Measurements from ENCODE around the gene LCE3B.

The LCE3B gene

DNA sequence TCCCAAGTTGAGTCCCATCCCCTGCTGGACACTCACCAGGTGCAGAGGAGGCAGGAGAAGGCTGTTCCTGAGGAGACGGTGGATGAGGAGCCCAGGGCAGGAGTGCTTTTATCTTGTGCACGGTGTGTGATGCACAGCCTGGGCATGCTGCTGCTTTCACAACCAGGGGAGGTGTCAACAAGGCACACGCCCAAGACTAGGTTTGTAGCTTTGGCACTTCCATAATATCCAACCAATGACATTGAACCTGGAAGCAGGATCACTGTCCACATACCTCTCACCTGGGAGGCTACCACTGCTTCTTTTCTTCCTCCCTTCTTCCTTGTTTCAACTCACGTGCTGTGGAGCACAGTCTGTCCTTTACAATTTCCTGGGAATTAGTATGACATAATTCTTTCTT lies 33.2 kb upstream of the LCE3B start, which contains the start of gene LCE3D:
TSS of gene LCE3D (minus strand) at position 84 of the 400 bp plus-strand sequence. CDS start 580 bp downstream, outside the sequence.
- Histone ChIP-seq H3K4me3 (ENCODE audit: low read depth, low read length) (no peak within 1 kb of the TSS), H3K27ac (no peak within 1 kb of the TSS), H2AFZ (no peak within 1 kb of the TSS), H3K79me2 (no peaks in the 10 kb centered on the region), H3K4me1 (no peaks in the 10 kb centered on the region), H3K36me3 (ENCODE audit: control insufficient read depth, insufficient read depth, low read length) (no peaks in the 10 kb centered on the region), H3K9me3 (ENCODE audit: control insufficient read depth, low read length) (no peaks in the 10 kb centered on the region), H3K9ac (no peak within 1 kb of the TSS), H3K4me2 (ENCODE audit: low read length) (no peak within 1 kb of the TSS), H3K27me3 (ENCODE audit: control insufficient read depth, insufficient read depth, low read length) (no peaks in the 10 kb centered on the region)
- TF ChIP-seq, protein P1, sequence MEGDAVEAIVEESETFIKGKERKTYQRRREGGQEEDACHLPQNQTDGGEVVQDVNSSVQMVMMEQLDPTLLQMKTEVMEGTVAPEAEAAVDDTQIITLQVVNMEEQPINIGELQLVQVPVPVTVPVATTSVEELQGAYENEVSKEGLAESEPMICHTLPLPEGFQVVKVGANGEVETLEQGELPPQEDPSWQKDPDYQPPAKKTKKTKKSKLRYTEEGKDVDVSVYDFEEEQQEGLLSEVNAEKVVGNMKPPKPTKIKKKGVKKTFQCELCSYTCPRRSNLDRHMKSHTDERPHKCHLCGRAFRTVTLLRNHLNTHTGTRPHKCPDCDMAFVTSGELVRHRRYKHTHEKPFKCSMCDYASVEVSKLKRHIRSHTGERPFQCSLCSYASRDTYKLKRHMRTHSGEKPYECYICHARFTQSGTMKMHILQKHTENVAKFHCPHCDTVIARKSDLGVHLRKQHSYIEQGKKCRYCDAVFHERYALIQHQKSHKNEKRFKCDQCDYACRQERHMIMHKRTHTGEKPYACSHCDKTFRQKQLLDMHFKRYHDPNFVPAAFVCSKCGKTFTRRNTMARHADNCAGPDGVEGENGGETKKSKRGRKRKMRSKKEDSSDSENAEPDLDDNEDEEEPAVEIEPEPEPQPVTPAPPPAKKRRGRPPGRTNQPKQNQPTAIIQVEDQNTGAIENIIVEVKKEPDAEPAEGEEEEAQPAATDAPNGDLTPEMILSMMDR (IDR thresholded peaks at IDR 0.05), result no peak

DNA sequence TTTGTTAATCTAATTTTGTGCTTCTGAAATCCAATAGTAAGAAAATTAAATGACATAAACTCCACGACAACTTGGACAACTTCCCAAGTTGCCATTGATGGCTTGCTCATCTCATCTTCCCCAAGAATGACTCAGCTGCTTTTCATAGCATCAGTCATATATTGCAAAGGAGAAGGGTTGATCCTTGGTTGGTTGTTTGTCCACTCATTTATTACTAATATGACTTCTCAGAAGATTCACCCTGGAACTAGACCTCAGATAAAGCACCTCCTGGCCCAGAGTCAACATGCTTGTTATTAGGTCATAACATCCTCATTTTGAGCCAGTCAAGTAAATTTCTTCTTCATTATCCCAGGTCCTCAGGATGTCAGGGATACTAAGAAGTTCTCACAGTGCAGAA lies 31.0 kb upstream of the LCE3B start:
- no peak overlapping the region for H2AFZ ChIP-seq
- H3K4me1 ChIP-seq, result no peaks in the 10 kb centered on the region
- no peaks in the 10 kb centered on the region for H3K36me3 ChIP-seq (ENCODE audit: control insufficient read depth, insufficient read depth, low read length)
- no peak overlapping the region for H3K9ac ChIP-seq
- no peaks in the 10 kb centered on the region for H3K9me3 ChIP-seq (ENCODE audit: control insufficient read depth, low read length)
- no peaks in the 10 kb centered on the region for H3K79me2 ChIP-seq
- H3K4me3 ChIP-seq (ENCODE audit: low read depth, low read length), result no peak overlapping the region
- no peak overlapping the region for H3K4me2 ChIP-seq (ENCODE audit: low read length)
- no peak overlapping the region for H3K27ac ChIP-seq
- H3K27me3 ChIP-seq (ENCODE audit: control insufficient read depth, insufficient read depth, low read length), result no peaks in the 10 kb centered on the region
- TF ChIP-seq, protein P1 (IDR thresholded peaks at IDR 0.05), result no peak

DNA sequence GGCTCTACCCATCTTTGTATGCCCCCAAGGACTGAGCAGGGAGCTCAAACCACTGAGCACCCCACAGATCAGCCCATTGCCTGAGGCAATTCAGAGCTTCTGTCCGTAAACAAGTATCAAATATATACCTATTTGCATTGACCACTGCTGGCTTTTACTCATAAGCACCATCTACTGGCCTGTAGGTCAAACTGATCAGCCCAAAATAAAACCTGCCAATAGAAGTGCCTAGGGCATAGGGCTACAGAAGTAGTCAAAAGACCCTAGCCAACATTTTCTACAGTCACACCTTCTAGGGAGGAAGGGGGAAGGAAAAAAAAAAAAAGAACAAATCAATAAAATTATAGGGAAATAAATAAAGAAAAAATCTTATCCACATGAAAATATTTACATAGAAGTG lies 28.0 kb upstream of the LCE3B start:
- no peak overlapping the region for H2AFZ ChIP-seq
- no peak overlapping the region for H3K4me3 ChIP-seq (ENCODE audit: low read depth, low read length)
- TF ChIP-seq, protein P1 (IDR thresholded peaks at IDR 0.05), result no peak
- no peaks in the 10 kb centered on the region for H3K9me3 ChIP-seq (ENCODE audit: control insufficient read depth, low read length)
- H3K9ac ChIP-seq, result no peak overlapping the region
- no peak overlapping the region for H3K4me2 ChIP-seq (ENCODE audit: low read length)
- H3K4me1 ChIP-seq, result no peaks in the 10 kb centered on the region
- H3K36me3 ChIP-seq (ENCODE audit: control insufficient read depth, insufficient read depth, low read length), result no peaks in the 10 kb centered on the region
- H3K27ac ChIP-seq, result no peak overlapping the region
- no peaks in the 10 kb centered on the region for H3K27me3 ChIP-seq (ENCODE audit: control insufficient read depth, insufficient read depth, low read length)
- H3K79me2 ChIP-seq, result no peaks in the 10 kb centered on the region

DNA sequence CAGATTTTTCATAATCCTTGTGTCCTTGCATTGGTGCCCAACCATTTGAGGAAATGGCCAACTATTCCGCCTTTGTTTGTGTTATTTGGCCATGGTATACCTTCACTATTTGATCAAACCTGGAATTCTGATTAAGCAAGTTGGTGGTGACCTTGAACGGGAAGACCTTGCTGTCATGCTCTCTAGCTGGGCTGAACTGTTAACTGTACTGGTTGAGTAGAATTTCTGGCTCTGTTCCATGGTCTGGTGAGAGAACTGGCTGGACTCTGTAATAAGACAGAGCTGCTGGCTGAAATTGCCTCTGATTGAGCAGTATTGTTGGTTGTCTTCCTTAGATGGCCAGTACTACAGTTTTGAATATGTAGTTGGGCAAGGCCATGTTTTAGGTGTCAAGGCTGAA lies 16.6 kb upstream of the LCE3B start:
- TF ChIP-seq, protein P1 (IDR thresholded peaks at IDR 0.05), result no peak
- H3K9ac ChIP-seq, result no peak overlapping the region
- no peaks in the 10 kb centered on the region for H3K36me3 ChIP-seq (ENCODE audit: control insufficient read depth, insufficient read depth, low read length)
- no peak overlapping the region for H3K4me2 ChIP-seq (ENCODE audit: low read length)
- H3K27ac ChIP-seq, result no peak overlapping the region
- H2AFZ ChIP-seq, result no peak overlapping the region
- H3K4me3 ChIP-seq (ENCODE audit: low read depth, low read length), result no peak overlapping the region
- no peaks in the 10 kb centered on the region for H3K4me1 ChIP-seq
- H3K27me3 ChIP-seq (ENCODE audit: control insufficient read depth, insufficient read depth, low read length), result no peaks in the 10 kb centered on the region
- H3K79me2 ChIP-seq, result no peaks in the 10 kb centered on the region
- H3K9me3 ChIP-seq (ENCODE audit: control insufficient read depth, low read length), result no peaks in the 10 kb centered on the region

DNA sequence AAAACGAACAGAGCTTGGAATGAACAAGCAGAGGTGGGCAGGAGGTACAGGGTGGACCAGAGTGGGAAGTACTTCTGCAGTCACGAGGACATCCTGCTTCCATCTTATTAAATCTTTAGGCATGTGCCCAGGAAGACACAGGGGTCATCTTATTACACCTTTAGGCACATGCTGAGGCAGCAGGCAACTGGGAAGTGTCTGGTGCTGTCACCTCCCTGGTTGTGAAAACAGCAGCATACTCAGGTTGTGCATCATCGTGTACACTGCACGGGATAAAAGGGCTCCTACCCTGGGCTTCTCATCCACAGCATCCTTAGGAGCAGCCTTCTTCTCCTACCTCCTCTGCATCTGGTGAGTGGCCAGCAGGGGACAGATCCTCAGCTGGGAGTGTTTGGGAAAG lies 13.7 kb upstream of the LCE3B start, which contains the start of gene LCE3C:
TSS of gene LCE3C (plus strand) at position 301 of the 400 bp plus-strand sequence. CDS start 498 bp downstream, outside the sequence.
- H3K9ac ChIP-seq, result no peak within 1 kb of the TSS
- TF ChIP-seq, protein P1 (IDR thresholded peaks at IDR 0.05), result no peak
- H3K4me3 ChIP-seq (ENCODE audit: low read depth, low read length), result no peak within 1 kb of the TSS
- no peaks in the 10 kb centered on the region for H3K9me3 ChIP-seq (ENCODE audit: control insufficient read depth, low read length)
- no peaks in the 10 kb centered on the region for H3K79me2 ChIP-seq
- H3K4me2 ChIP-seq (ENCODE audit: low read length), result no peak within 1 kb of the TSS
- no peak within 1 kb of the TSS for H3K27ac ChIP-seq
- H3K27me3 ChIP-seq (ENCODE audit: control insufficient read depth, insufficient read depth, low read length), result no peaks in the 10 kb centered on the region
- H2AFZ ChIP-seq, result no peak within 1 kb of the TSS
- no peaks in the 10 kb centered on the region for H3K36me3 ChIP-seq (ENCODE audit: control insufficient read depth, insufficient read depth, low read length)
- H3K4me1 ChIP-seq, result no peaks in the 10 kb centered on the region

Data from parathyroid adenoma (tissue), 2 donors.